HepG2 (cell line): Measurements from ENCODE around the gene TRAPPC4. TPM values are rescaled to one million over a fixed set of nuclear protein-coding genes. Genes with fewer than 3 reads are reported as not detected.

Source experiments
- CEBPZ ChIP-seq: IDR thresholded peaks from 2 replicates; pipeline ENCODE4 v1.6.1; 2012; ENCODE audit warnings: low read length, improper control_type of control experiment
- HCFC1 ChIP-seq: fragments of 150-350 bp; IDR thresholded peaks from 2 replicates; pipeline ENCODE4 v1.6.1; 2014; ENCODE audit warnings: low read depth, low read length
- HMG20A ChIP-seq: IDR thresholded peaks from 2 replicates; pipeline ENCODE4 v1.6.1; 2016; ENCODE audit warnings: borderline replicate concordance
- MTF2 ChIP-seq: sonication (generic); formaldehyde crosslinking; IDR thresholded peaks from 2 replicates; pipeline ENCODE4 v1.5.0; 2020; ENCODE audit warnings: missing genetic modification reagents, borderline replicate concordance
- MXD1 ChIP-seq: sonication (generic); formaldehyde crosslinking; IDR thresholded peaks from 2 replicates; pipeline ENCODE4 v1.4.0; 2020; ENCODE audit warnings: mild to moderate bottlenecking, missing genetic modification reagents
- PBX3 ChIP-seq: sonication (generic); formaldehyde crosslinking; IDR thresholded peaks from 2 replicates; pipeline ENCODE4 v1.8.1; 2023; ENCODE audit warnings: missing genetic modification reagents, inconsistent platforms, borderline replicate concordance
- RAD51 ChIP-seq: fragments of 450-650 bp; IDR thresholded peaks from 2 replicates; pipeline ENCODE4 v1.6.1; 2016; ENCODE audit warnings: borderline replicate concordance
- REXO4 ChIP-seq: sonication (generic); formaldehyde crosslinking; IDR thresholded peaks from 2 replicates; pipeline ENCODE4 v1.8.0; 2022; ENCODE audit warnings: missing genetic modification reagents, mild to moderate bottlenecking, borderline replicate concordance
- RNF219 ChIP-seq: sonication (generic); formaldehyde crosslinking; IDR thresholded peaks from 2 replicates; pipeline ENCODE4 v1.5.0; 2020; ENCODE audit warnings: mild to moderate bottlenecking, missing genetic modification reagents
- TBP ChIP-seq: sonication (generic); formaldehyde crosslinking; IDR thresholded peaks from 2 replicates; pipeline ENCODE4 v1.5.0; 2020; ENCODE audit warnings: missing genetic modification reagents
- ZNF275 ChIP-seq: sonication (generic); formaldehyde crosslinking; IDR thresholded peaks from 2 replicates; pipeline ENCODE4 v1.8.0; 2022; ENCODE audit warnings: missing genetic modification reagents, mild to moderate bottlenecking, inconsistent platforms, borderline replicate concordance
- ZNF432 ChIP-seq: sonication (generic); formaldehyde crosslinking; IDR thresholded peaks from 2 replicates; pipeline ENCODE4 v1.5.0; 2020; ENCODE audit warnings: missing genetic modification reagents, mild to moderate bottlenecking, borderline replicate concordance
- ZNF496 ChIP-seq: sonication (generic); formaldehyde crosslinking; IDR thresholded peaks from 2 replicates; pipeline ENCODE4 v1.8.1; 2023; ENCODE audit warnings: mild to moderate bottlenecking, moderate library complexity, missing genetic modification reagents; ENCODE audit not compliant: insufficient replicate concordance
- ZNF570 ChIP-seq: sonication (generic); formaldehyde crosslinking; IDR thresholded peaks from 2 replicates; pipeline ENCODE4 v1.4.0; 2020; ENCODE audit warnings: mild to moderate bottlenecking, missing genetic modification reagents, borderline replicate concordance
- ZNF850 ChIP-seq: sonication (generic); formaldehyde crosslinking; conservative IDR thresholded peaks from 2 replicates; pipeline ENCODE4 v1.9.0; 2021; ENCODE audit warnings: mild to moderate bottlenecking, missing genetic modification reagents
- ZNF891 ChIP-seq: sonication (generic); formaldehyde crosslinking; IDR thresholded peaks from 2 replicates; pipeline ENCODE4 v1.5.0; 2020; ENCODE audit warnings: mild to moderate bottlenecking, missing genetic modification reagents
- polyA plus RNA-seq, 8 experiments: library from polyadenylated mRNA; depleted of rRNA in 3 of 8; stranded (reverse) in 7 of 8; unstranded in 1 of 8; fragments of >200 nt; fragmentation: Illumina TruSeq in 4 of 8; extraction: Trizol in 4 of 8; gene quantifications; 2 replicates each; pipeline versions ENCODE4 v1.2.1 to v1.2.3, GENCODE V29; 2011 to 2016; ENCODE audit warnings: low read depth in 4 of 8, missing spikeins in 1 of 8, mixed read lengths in 1 of 8; ENCODE audit not compliant: insufficient read depth in 1 of 8
- total RNA-seq, 5 experiments: library from RNA; depleted of rRNA; stranded (reverse); fragments of >200 nt; fragmentation: Illumina TruSeq; extraction: Trizol; gene quantifications; 2 replicates each; pipeline ENCODE4 v1.2.3, GENCODE V29; 2016; ENCODE audit warnings: low read depth in 1 of 5

TRAPPC4 gene
- total and polyA plus RNA-seq, 2 of the 13 experiments (the other 11 are each of a cell fraction or from before 2014, with no cell fraction given) = 97.4 to 140 TPM

GRCh38 chr11:119057000-119057769, 38.6 kb downstream of the TRAPPC4 start, which contains the start of gene HYOU1 (continued):
- TF ChIP-seq REXO4 = no peak
- TF ChIP-seq ZNF432 (CRISPR knock-in tag) = no peak
- TF ChIP-seq ZNF275 (CRISPR knock-in tag) = no peak
- no peak for TF ChIP-seq RAD51
- no peak for TF ChIP-seq TBP (CRISPR knock-in tag)
- TF ChIP-seq HCFC1 = no peak; the same call in 1 of the 2 replicates
- no peak for TF ChIP-seq ZNF891 (CRISPR knock-in tag)
- no peak for TF ChIP-seq RNF219
- peak; percentile 24; the same call in 1 of the 2 replicates for TF ChIP-seq MXD1 (CRISPR knock-in tag)
- TF ChIP-seq HMG20A (CRISPR knock-in tag) = no peak
- TF ChIP-seq ZNF570 (CRISPR knock-in tag) = no peak
- TF ChIP-seq CEBPZ = no peak
- no peak for TF ChIP-seq MTF2 (CRISPR knock-in tag)
- TF ChIP-seq ZNF850 (CRISPR knock-in tag) = no peak
- TF ChIP-seq PBX3 (CRISPR knock-in tag) = no peak
- TF ChIP-seq ZNF496 (CRISPR knock-in tag) = no peak
